GM18861 (cell line): ENCODE results near the gene GAREM2.
"Not testable (repeated sequence)": the region's sequence is repeated elsewhere in the genome, so short reads cannot be mapped to it uniquely, and the experiment has no call there.

Source experiments
- ATAC-seq: cut with Tn5 transposase; IDR thresholded peaks from one replicate; pipeline ENCODE4 v1.9.1; 2021; ENCODE audit not compliant: unreplicated experiment

The GAREM2 gene

DNA sequence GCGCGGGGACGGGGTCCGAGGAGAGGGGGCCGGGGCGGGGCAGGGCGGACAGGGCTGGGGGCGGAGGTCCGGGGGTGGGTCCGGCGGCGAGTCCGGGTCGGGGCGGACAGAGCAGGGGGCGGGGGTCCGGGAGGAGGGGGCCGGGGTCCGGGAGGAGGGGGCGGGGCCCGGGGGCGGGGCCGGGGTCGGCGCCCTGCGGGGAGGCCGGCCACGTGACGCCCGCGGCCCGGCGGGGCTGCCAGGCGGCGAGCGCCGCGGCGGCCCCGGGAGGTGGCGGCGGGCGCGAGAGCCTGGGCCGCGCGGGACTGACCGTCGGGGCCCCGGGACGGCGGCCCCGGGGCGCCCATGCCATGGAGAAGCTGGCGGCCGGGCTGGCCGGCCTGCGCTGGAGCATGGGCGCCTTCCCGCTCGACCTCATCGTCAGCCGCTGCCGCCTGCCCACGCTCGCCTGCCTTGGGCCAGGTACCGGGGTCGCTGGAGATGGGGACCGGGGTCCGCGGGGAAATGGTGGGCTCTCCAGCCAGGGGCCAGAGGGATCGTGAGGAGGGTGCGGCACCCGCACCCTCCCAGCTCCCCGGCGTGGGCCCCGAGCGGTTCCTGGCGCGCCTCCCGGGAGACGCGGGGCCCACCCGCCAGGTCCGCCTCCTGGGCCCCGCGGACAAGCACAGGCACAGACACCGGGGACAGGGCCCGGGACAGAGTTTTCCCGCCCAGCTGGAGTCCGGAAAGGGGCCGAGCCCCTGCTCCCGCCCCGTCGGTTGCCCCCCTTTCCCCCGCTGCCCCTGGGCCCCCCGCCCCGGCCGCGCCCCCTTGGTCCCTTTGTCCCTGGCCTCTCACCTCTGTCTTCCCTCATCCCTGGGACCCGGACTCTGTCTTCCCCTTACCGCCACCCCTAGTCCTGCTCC, at the start of gene GAREM2:
GAREM2 (plus strand) TSS at position 218 of the 905 bp plus-strand sequence; CDS start at position 351, 133 bp downstream.
- no peak for ATAC-seq

GRCh38 chr2:26123426-26123825, 49.5 kb upstream of the GAREM2 start:
- no peak for ATAC-seq

GRCh38 chr2:26126074-26126473, 46.8 kb upstream of the GAREM2 start:
- no peak for ATAC-seq

- no peak for ATAC-seq
These were observed 44.7 kb upstream of the GAREM2 start for GRCh38 chr2:26128176-26128575.

GRCh38 chr2:26130763-26131162, 42.1 kb upstream of the GAREM2 start:
- ATAC-seq = no peak

- no peak for ATAC-seq
These were observed 36.4 kb upstream of the GAREM2 start for GRCh38 chr2:26136451-26136850.

- ATAC-seq = no peak
These were observed 33.4 kb upstream of the GAREM2 start for GRCh38 chr2:26139269-26140183.

DNA sequence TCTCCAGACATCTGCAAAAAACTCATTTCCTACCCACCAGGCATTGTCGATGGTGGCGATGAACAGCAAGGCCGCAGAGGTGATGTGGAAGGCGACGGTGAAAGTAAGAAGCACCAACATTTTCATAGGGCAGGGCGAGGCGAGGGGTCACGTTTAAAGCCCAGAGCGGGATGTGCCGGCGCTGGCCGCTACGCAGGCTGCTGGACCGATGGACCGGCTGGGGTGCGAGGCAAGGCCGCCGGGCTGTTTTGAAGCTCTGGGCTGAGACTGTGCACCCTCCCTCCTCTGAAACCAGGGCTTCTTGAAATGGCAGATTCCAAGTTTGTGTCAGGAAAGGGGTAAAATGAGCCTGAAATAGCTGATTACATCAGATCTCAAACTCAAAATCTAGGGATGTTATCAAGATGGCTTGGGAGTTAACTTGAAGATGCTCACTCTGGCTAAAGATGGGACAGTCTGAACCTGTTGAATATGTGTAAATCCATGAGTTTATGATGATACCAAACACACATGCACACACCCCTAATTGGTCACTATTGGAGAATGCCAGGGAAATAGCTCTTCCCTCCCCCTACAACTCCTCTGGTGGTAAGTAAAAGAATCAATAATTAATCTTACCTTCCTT, 31.6 kb upstream of the GAREM2 start:
- ATAC-seq = no peak

DNA sequence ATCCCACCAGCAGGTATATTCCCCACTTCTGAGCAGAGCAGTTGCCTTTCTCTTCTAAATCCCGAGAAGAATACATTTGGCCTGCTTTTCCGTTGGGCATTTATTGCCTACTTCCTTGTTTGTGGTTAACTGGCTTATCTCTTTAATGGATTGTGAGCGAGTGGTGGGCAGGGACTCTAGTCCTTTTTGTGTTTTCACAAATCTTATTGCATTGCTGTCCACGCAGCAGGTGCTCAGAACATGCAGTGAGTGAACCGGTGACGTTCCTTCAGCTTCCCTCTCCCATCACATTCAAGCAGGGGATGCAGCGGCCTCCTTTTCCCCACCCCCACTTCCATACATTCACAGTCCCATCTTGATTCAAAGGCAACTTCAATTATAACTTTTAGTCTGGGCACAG, 28.9 kb upstream of the GAREM2 start:
- no peak for ATAC-seq

DNA sequence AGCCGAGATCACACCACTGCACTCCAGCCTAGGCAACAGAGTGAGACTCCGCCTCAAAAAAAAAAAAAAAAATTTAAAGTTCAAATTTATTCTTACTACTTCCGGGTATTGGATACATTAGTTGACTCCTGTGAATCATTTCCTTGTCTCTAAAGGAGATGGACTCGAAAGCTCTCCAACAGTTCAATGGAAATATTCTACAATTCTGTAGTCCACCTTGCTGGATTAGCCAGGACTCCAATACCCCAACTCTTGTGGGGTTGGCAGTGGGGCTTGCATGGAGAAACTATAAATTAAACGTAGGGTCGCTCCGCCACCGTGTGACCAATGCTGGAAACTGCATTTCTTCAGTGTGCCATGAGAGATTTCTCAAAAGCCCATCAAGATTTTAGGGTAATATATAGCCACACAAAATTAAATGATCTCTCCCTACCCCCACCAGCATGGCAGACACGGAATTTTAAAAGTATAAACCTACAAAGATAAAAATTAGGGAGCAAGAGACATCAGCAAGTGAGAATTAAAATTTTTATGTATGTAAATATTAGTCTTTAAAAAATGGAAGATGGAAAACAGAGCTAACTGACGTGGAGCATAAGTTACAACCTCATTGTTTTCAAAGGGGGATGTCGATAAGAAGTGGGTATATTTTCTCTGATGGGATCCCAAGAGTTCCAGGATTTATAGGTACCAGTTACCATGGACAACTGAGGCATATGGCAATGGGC, 27.8 kb upstream of the GAREM2 start:
- ATAC-seq = no peak

DNA sequence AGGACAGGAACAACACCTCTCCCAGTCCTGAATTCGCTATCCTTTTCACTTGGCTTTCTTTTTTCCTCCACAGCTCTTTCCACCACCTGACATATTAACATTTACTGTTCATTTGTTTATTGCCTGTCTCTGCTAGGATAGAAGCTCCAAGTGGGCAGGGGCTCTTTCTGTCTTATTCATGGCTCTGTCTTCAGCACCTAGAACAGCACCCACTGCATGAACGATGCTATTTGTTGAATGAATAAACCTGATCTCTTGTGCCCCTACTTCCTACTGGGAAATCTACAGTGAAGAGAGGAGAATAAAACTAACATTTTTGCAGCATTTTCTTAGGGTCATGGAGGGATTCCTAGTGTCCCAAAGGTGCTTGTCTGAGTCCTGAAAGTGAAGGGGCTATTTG, 24.4 kb upstream of the GAREM2 start:
- no peak for ATAC-seq

DNA sequence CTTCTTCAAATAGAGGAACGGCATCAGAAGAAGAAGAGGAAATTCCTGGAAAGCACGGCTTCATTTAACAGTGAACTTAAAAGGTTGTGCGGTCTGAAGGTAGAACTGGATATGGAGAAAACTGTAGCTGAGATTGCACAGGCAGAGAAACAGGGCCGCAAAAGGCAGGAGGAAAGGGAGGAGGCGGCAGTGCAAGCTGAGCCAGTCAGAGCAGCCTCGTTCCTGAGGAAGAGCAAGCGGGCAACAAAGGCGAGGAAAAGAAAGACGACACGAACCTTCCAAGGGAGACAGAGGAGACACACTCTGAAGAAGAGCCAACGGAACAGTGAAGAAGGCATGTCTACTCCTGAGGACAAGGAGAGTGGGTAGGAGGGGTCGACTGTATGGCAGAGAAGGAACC, 22.6 kb upstream of the GAREM2 start:
- ATAC-seq = no peak

GRCh38 chr2:26157580-26157979, 15.3 kb upstream of the GAREM2 start:
- no peak for ATAC-seq

- ATAC-seq = no peak
These were observed 11.0 kb upstream of the GAREM2 start for GRCh38 chr2:26161926-26162325.

DNA sequence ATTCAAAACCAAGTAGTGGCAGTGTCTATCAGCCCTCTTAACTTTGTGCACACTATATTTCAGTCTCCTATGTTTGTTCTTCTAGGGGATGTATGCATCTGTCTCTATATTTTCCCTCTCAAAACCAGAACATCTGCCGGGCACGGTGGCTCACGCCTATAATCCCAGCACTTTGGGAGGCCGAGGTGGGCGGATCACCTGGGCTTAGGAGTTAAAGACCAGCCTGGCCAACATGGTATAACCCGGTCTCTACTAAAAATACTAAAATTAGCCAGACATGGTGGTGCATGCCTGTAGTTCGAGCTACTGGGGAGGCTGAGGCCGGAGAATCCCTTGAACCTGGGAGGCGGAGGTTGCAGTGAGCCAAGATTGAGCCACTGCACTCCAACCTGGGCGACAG, 9.9 kb upstream of the GAREM2 start:
- no peak for ATAC-seq

- no peak for ATAC-seq
These were observed 8.7 kb upstream of the GAREM2 start for GRCh38 chr2:26164231-26164630.

DNA sequence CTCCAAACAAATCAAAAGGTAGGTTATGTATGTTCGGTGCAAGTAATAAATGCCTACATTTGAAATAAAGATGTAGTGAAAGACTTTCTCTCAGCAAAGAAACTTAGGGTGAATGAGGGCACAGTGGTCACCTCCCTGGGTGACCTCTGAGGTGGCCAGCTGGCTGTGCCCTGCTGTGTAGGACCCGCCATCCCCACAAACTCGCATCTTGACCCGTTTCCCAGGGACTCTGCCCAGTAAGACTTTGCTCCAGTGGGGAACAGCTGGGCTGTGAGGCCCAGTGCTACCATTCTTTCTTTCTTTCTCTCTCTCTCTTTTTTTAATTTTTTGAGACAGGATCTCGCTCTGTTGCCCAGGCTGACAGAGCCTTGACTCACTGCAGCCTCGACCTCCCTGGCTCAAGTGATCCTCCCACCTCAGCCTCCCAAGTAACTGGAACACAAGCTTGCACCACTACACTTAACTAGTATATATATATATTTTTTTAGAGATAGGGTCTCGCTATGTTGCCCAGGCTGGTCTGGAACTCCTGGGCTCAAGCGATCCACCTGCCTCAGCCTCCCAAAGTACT, 8.2 kb upstream of the GAREM2 start:
- ATAC-seq = no peak

DNA sequence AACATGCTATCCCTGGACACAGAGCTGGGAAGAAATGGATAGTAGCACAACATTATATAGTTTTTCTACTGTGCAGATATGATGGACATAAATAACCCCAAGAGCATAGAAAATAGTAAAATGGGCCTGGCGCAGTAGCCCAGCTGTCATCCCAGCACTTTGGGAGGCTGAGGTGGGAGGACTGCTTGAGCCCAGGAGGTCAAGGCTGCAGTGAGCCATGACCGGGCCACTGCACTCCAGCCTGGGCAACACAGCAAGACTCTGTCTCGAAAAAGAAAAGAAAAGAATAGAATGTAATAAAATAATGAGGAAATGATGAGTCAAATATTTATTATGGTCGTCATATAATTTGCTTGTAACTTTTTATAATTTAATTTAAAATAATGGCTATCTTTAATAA, 7.5 kb upstream of the GAREM2 start:
- no peak for ATAC-seq

- ATAC-seq = not testable (repeated sequence)
These were observed 6.3 kb upstream of the GAREM2 start for GRCh38 chr2:26166541-26166940.

DNA sequence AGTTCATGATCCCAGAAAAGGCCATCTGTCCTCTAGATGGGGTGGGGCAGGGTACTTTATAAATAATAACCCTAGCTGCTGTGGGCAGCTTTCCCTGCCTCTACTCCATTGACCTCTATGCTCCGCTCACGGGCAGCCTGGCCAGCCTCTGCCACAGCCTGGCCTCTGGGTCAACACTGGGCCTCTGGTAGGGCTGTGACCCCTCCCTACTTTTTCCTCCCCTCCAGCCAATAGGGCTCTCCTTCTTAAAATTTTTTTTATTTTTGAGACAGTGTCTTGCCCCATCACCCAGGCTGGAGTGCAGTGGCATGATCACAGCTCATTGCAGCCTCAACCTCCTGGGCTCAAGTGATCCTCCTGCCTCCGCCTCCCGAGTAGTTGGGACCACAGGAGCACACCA, 4.1 kb upstream of the GAREM2 start:
- no peak for ATAC-seq
